Right atrium auricular region (tissue), 2 donors: Measurements from ENCODE around the gene ETF1. TPM values are rescaled to one million over a fixed set of nuclear protein-coding genes. Genes with fewer than 3 reads are reported as not detected.

ENCODE experiments used
- DNase-seq: peaks from one replicate; pipeline ENCODE4 v3.0.0-alpha.2; 2019; ENCODE audit warnings: low spot score
- H3K27ac ChIP-seq, 2 donors: fragments of 200-600 bp; sonication (generic); 1 replicate in 1 of 2; 2 replicates in 1 of 2; pipeline ENCODE4 v1.5.1; 2016 to 2019
- H3K27me3 ChIP-seq, 2 donors: fragments of 200-600 bp; sonication (generic); one replicate each; pipeline versions ENCODE4 v1.5.1 to v1.6.0; 2017 to 2019
- H3K36me3 ChIP-seq: fragments of 200-600 bp; sonication (generic); one replicate; pipeline ENCODE4 v1.5.1; 2016
- H3K4me1 ChIP-seq, 2 donors: fragments of 200-600 bp; sonication (generic); one replicate each; pipeline versions ENCODE4 v1.5.1 to v1.6.0; 2017 to 2019
- H3K4me3 ChIP-seq, 2 donors: fragments of 200-600 bp; sonication (generic); 1 replicate in 1 of 2; 2 replicates in 1 of 2; pipeline ENCODE4 v1.5.1; 2017 to 2019; ENCODE audit warnings: mild to moderate bottlenecking in 1 of 2, moderate library complexity in 1 of 2
- H3K9me3 ChIP-seq, 2 donors: fragments of 200-600 bp; sonication (generic); one replicate each; pipeline ENCODE4 v1.5.1; 2019
- total RNA-seq, 2 donors: library from RNA; depleted of rRNA; stranded (reverse); fragments of >200 nt; gene quantifications; one replicate each; pipeline ENCODE4 v1.1.0, GENCODE V29; 2016
- TF ChIP-seq, protein P1 (sequence below), 2 donors: fragments of 200-600 bp; sonication (generic); IDR thresholded peaks; one replicate each; pipeline ENCODE4 v1.5.1; 2019; ENCODE audit warnings: antibody characterized with exemption in 2 of 2

The ETF1 gene
- total RNA-seq, 2 donors from 2014 or later, result 62.0 to 64.1 TPM

GRCh38 chr5:138568061-138568824 lies 25.2 kb upstream of the ETF1 start:
- DNase-seq, result no peak
- H3K4me3 ChIP-seq, result no peak overlapping the region
- no peaks in the 10 kb centered on the region for H3K27me3 ChIP-seq
- H3K9me3 ChIP-seq, result no peaks in the 10 kb centered on the region
- no peak overlapping the region for H3K27ac ChIP-seq
- TF ChIP-seq, protein P1, sequence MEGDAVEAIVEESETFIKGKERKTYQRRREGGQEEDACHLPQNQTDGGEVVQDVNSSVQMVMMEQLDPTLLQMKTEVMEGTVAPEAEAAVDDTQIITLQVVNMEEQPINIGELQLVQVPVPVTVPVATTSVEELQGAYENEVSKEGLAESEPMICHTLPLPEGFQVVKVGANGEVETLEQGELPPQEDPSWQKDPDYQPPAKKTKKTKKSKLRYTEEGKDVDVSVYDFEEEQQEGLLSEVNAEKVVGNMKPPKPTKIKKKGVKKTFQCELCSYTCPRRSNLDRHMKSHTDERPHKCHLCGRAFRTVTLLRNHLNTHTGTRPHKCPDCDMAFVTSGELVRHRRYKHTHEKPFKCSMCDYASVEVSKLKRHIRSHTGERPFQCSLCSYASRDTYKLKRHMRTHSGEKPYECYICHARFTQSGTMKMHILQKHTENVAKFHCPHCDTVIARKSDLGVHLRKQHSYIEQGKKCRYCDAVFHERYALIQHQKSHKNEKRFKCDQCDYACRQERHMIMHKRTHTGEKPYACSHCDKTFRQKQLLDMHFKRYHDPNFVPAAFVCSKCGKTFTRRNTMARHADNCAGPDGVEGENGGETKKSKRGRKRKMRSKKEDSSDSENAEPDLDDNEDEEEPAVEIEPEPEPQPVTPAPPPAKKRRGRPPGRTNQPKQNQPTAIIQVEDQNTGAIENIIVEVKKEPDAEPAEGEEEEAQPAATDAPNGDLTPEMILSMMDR (IDR thresholded peaks at IDR 0.05), result no peak
- peaks cover 0 to 18% of the 10 kb centered on the region in 2 donors for H3K4me1 ChIP-seq
- H3K36me3 ChIP-seq, result peaks cover 84% of the 10 kb centered on the region

DNA sequence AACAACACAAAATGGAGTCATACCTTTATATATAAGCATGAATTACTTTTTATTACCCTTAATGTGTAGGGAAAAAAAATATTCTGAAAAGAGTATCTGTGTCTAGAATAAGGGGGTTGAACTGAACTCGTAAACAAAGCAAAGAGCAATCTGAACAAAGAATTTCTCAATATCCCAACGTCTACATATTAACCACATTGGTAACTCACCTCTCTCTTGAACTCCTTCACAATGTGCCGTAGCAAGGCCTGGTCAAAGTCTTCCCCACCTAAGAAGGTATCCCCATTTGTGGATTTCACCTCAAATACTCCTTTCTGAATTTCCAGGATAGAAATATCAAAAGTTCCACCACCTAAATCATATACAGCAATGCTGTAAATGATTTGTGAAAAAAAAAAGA lies 23.8 kb upstream of the ETF1 start:
- TF ChIP-seq, protein P1 (IDR thresholded peaks at IDR 0.05), result no peak
- Histone ChIP-seq H3K27me3 (no peaks in the 10 kb centered on the region), H3K36me3 (peaks cover 73% of the 10 kb centered on the region)

GRCh38 chr5:138565100-138565821 lies 22.2 kb upstream of the ETF1 start:
- H3K9me3 ChIP-seq, result no peaks in the 10 kb centered on the region
- H3K27me3 ChIP-seq, result no peaks in the 10 kb centered on the region
- peaks cover 72% of the 10 kb centered on the region for H3K36me3 ChIP-seq
- H3K4me3 ChIP-seq, result no peak overlapping the region
- TF ChIP-seq, protein P1 (IDR thresholded peaks at IDR 0.05), result no peak
- no peak for DNase-seq
- H3K27ac ChIP-seq, result no peak overlapping the region
- peaks cover 0 to 12% of the 10 kb centered on the region in 2 donors for H3K4me1 ChIP-seq

More for the DNA sequence above, 23.8 kb upstream of the ETF1 start:
- peaks cover 0 to 12% of the 10 kb centered on the region in 2 donors for H3K4me1 ChIP-seq
- DNase-seq, result no peak
- H3K4me3 ChIP-seq, result no peak overlapping the region
- H3K27ac ChIP-seq, result no peak overlapping the region
- no peaks in the 10 kb centered on the region for H3K9me3 ChIP-seq

DNA sequence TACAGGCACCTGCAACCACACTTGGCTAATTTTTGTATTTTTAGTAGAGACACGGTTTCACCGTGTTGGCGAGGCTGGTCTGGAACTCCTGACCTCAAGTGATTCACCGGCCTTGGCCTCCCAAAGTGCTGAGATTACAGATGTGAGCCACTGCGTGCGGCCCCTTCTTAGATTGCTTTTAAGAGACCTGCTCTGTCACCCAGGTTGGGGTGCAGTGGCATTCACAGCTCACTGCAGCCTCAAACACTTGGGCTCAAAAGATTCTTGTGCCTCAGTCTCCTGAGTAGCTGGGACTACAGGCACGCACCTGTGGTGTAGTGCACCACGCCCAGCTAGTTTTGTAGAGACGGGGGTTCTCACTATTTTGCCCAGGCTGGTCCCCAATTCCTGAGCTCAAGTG lies 21.2 kb upstream of the ETF1 start:
- peaks cover 0 to 12% of the 10 kb centered on the region in 2 donors for H3K4me1 ChIP-seq
- no peak for DNase-seq
- no peak overlapping the region for H3K27ac ChIP-seq
- TF ChIP-seq, protein P1 (IDR thresholded peaks at IDR 0.05), result no peak
- peaks cover 72% of the 10 kb centered on the region for H3K36me3 ChIP-seq
- H3K9me3 ChIP-seq, result no peaks in the 10 kb centered on the region
- no peaks in the 10 kb centered on the region for H3K27me3 ChIP-seq
- no peak overlapping the region for H3K4me3 ChIP-seq

- Histone ChIP-seq H3K4me1 (peaks cover 0 to 12% of the 10 kb centered on the region in 2 donors), H3K27me3 (no peaks in the 10 kb centered on the region), H3K36me3 (peaks cover 72% of the 10 kb centered on the region), H3K9me3 (no peaks in the 10 kb centered on the region), H3K4me3 (no peak overlapping the region), H3K27ac (no peak overlapping the region)
- DNase-seq, result no peak
- TF ChIP-seq, protein P1 (IDR thresholded peaks at IDR 0.05), result no peak
Measured at GRCh38 chr5:138563340-138564118, 20.5 kb upstream of the ETF1 start.
